Measurements from ENCODE around the gene VANGL1.

VANGL1 gene

DNA sequence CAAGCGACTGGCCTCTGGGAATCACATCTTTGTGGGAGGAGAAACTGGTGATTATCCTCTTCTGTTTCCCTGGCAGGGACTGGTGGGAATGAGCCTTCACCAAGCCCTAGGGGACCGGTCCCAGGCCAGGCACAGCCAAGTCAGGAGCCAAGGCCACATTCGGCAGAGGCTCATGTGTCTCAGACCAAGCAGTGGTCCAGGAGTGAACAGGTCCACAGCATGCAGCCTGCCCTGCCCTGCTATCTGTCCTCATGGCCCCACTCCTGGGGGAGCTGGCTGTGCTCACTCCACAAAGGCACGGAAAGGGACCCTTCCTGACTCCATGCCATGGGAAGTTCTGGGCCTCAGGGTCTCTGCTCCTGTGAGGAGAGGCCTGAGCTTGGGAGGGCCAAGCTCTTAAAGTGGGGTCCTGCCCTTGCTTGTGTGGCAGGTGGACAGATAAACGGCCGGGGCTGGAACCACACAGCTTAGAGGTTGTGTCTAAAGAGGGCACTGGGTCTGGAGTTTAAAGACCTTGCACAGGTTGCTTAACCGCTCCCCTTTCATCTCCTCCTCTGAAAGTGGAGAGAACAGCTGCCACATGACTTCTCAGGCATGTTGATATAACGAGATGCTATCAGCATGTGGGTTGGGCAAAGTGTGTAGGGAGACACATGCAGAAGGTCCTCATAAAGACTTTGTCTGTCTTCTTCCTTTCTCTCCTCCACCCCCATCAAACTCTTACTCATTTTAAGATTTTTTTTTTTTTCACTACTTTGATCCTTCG, 69.3 kb downstream of the VANGL1 start:
- no peak for FAIRE-seq

DNA sequence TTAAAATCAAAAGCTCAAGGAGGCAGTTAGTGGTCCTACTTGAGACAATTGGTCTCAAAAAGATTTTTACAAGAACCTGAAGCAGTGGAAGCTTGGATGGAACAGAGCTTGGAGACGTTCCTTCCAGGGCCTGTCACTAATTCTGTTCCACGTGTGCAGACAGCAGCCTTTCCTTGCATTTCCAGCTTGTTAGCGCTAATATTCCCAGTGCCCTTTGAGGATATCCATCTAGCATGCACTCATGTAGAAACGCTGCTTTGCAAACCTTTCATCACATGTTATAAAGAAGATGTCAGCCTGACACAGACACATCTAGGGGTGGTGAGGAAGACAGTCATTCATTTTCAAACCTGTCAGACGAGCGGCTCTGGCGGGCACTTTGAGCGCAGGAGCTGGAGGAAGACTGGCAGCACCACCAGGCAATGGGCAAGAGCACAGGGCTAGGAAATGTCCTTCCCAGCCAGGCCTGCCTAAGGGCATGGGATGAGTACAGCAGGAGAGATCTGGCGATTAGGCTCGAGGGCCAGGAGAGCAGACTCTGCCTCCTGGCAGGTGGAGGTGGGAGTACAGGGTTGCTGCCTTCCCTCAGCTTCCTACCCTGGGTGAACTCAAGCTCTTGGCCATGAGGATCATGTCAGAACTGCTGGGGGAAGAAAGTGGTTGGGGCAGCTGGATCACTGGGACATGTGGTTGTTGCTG, 71.3 kb downstream of the VANGL1 start:
- FAIRE-seq: no peak

DNA sequence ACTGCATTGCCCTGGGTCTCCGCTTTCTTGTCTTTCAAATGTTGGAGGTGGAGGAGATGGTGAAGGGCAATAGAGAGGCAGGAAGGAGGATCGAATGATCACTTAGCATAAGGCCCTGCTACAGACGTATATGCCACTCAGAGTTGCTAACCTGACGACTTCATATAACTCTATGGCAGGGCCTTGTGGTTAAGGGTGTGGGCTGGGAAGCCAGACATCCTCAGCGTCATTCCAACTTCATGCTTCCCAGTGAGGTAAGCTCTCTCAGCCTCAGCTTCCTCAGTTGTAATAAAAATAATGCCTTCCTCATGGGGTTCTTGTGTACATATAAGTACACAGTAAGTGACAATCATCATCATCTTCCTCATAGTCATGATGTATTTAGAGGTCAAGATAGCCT, 72.1 kb downstream of the VANGL1 start:
- no peak for FAIRE-seq

GRCh38 chr1:115714572-115715141, 72.9 kb downstream of the VANGL1 start:
- FAIRE-seq: no peak

DNA sequence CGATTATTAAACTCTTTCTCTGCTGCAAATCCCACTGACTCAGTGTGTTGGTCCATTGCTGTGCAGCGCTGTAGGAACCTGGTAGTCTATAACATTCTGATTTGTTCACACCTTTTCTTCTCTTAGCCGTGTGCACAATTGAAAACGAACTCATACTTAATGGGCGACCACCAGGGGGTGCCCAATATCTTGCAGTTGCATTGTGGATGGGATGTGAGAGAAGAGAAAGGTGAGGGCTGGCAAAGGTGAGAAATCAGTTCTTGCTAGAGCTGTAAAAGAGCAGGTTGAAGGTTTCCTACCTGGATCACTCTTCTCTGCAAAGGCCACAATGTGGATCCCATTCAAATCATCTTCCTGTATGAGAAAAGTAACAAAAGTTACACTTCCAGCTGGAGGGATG, 75.8 kb downstream of the VANGL1 start:
- no peak for FAIRE-seq

- FAIRE-seq: no peak
These were observed 76.4 kb downstream of the VANGL1 start for GRCh38 chr1:115718011-115718754.

- FAIRE-seq: no peak
These were observed 77.5 kb downstream of the VANGL1 start for GRCh38 chr1:115719285-115719684.

- no peak for FAIRE-seq
These were observed 80.5 kb downstream of the VANGL1 start for GRCh38 chr1:115722221-115722620.

DNA sequence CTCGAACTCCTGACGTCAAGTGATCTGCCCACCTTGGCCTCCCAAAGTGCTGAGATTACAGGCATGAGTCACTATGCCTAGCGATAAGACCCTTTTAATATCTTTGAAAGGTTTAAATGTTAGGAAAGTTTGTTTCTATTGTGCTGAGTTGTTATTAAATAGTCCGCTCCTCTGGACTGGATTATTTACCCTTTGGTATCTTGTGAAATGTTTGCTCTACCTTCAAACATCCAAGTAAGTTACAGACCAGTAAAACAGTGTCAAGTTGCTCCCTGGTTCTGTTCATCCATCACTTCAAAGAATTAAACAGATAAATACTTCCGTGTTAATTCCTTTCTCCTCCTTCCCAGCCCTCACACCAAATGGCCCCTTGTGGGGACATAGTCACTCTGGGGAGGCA, 82.0 kb downstream of the VANGL1 start:
- FAIRE-seq: no peak

DNA sequence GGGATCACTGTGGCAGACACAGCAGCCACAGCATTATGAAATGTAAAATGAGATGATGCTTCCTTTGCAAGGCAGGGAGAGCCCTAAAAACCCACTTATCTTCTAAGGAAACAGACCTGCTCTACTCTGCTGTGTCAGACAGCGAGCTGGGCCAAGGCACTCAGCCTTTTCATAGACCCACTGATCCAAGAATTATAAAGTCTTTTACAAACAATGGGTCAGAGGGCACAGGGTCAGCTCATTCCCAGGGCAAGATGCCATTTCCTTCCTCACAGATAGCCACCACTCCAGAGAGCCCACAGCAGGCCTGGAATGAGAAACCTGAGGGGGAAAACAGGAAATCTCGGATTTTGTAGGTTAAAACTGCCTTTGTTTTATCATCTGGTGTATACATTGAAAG, 83.8 kb downstream of the VANGL1 start:
- no peak for FAIRE-seq

- FAIRE-seq: no peak
These were observed 84.4 kb downstream of the VANGL1 start for GRCh38 chr1:115726161-115726560.

DNA sequence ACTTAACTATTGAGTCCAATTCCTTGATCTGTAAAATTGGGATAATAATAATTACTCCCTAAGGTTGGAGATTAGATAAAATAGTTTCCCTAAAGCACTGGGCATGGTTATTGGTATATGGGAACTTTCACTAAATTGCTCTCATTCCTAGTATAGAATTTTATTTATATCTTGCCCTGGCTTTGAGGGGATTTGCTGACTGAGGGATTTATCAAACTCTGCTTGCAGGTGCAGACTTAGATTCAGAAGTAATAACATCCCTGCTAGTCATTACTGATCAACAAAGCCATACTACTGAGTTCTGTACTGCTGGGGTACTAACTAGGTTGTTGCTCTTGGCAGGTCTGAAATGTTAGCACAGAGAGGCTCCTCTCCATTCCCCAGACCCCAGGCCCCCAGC, 84.8 kb downstream of the VANGL1 start:
- no peak for FAIRE-seq

DNA sequence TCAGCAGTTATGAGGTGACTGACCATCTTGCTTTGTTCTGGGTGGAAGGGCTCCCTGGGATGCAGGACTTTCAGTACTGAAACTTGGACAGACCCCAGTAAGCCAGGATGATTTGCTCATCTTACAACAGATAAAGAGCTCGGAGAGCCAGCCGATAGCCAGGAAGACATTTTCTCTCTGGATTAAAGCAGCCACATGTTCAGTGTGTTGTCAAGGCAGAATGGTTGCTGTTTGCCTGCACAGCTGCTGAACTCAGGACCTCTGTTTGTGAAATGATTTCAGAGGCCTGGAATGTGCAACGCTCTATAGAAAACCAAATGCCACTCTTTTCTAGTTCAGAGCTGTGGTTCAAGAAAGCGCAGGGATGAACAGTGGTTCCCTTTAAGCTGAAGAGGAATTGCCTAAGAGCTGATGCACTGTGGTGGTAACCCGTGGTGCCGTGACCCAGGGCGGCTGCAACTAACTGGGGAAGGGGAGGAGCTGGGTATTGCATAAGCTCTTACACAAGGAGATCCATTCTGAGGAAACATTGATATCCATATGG, 86.0 kb downstream of the VANGL1 start:
- no peak for FAIRE-seq

DNA sequence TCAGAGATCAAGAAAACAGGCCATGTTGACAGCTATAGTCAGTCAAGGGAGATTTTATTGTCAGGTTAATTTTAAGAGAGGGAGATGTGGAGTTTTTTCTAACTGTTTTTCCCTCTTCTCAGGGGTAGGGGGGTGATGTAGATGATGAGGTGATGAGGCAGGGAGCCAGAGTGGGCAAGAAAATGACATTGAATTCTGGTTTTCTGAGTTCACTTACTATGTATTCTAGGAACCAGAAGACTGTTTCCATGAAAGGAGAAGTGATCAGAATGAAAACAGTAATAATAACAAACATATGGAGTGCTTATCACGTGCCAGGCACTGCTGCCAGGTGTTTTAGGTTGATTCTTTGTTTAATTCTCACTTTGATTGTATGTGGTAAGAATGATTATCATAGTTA, 86.6 kb downstream of the VANGL1 start:
- no peak for FAIRE-seq

- FAIRE-seq: no peak
These were observed 88.0 kb downstream of the VANGL1 start for GRCh38 chr1:115729756-115730155.

- no peak for FAIRE-seq
These were observed 90.5 kb downstream of the VANGL1 start for GRCh38 chr1:115732316-115732715.

GRCh38 chr1:115740811-115741210, 99.0 kb downstream of the VANGL1 start:
- no peak for FAIRE-seq

DNA sequence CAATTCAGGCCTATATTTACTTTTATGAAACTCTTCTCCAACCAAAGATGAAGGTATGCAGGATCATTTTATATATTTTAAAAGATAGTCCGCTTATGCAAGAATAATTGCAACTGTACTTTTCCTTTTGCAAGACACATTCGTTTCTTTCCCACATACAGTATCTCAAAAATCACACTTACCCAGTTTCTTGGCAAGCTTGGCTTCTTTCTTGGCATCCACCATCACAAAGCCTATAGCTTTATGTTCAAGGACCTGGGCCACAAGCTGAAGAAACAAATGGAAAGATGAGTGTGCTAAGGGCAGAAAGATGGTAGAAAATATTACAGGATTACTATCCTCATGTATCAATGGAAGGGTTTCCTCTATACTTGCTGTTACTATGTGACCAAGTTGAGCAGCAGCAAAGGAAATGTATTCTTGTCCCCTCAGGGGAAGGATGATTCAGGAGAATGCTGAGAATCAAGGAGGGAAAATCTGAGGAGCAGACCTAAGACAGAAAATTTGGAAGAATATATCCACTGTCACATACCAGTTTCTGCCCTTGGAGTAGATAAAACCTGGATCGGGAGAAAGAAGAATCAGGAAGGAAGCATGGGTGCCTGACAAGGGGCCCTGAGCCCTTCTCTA, 103.0 kb downstream of the VANGL1 start:
- FAIRE-seq: no peak

GRCh38 chr1:115746021-115746690, 104.4 kb downstream of the VANGL1 start:
- no peak for FAIRE-seq

All from TTC549 (cell line).